Stimulated activated naive B cell treated with anti-CD40 and anti-IgM and Interleukin-4, amounts not matched to agents 10 μg/mL and 1 μg/mL and 100 μg/mL, for 72 hours (primary cell): ENCODE measurements around the gene CTTN.

Source experiments
- ATAC-seq, 2 donors: fragments of 150-1000 bp; cut with Tn5 transposase; replicated peaks; 2 replicates each; pipeline ENCODE4 v1.10.0; 2021; ENCODE audit warnings: moderate library complexity in 1 of 2
- DNase-seq: peaks from one replicate; pipeline ENCODE4 v3.0.0; 2021
- H3K27ac Mint-ChIP-seq: one replicate; pipeline ENCODE4 v1.8.0; 2022; ENCODE audit warnings: mild to moderate bottlenecking, mixed read lengths
- H3K27me3 Mint-ChIP-seq, 2 donors: one replicate each; pipeline ENCODE4 v1.8.0; 2022; ENCODE audit warnings: mixed read lengths in 2 of 2
- H3K36me3 Mint-ChIP-seq, 2 donors: one replicate each; pipeline ENCODE4 v1.8.0; 2022; ENCODE audit warnings: mixed read lengths in 2 of 2, mild to moderate bottlenecking in 1 of 2
- H3K4me1 Mint-ChIP-seq, 2 donors: one replicate each; pipeline ENCODE4 v1.8.0; 2022; ENCODE audit warnings: mixed read lengths in 2 of 2, mild to moderate bottlenecking in 1 of 2
- H3K4me3 Mint-ChIP-seq, 2 donors: one replicate each; pipeline ENCODE4 v1.8.0; 2022; ENCODE audit warnings: mild to moderate bottlenecking in 2 of 2, mixed read lengths in 2 of 2, moderate library complexity in 1 of 2
- H3K9me3 Mint-ChIP-seq, 2 donors: one replicate each; pipeline ENCODE4 v1.8.0; 2022; ENCODE audit warnings: mixed read lengths in 2 of 2, mild to moderate bottlenecking in 1 of 2

Gene CTTN

GRCh38 chr11:70422692-70423522 is 24.6 kb downstream of the CTTN start:
- DNase-seq, result no peak
- peaks cover 7 to 15% of the 10 kb centered on the region in 2 donors for H3K4me1 Mint-ChIP-seq
- no peak for ATAC-seq
- no peak overlapping the region for H3K27ac Mint-ChIP-seq
- H3K36me3 Mint-ChIP-seq, result peaks cover 2 to 3% of the 10 kb centered on the region in 2 donors
- H3K4me3 Mint-ChIP-seq, result no peak overlapping the region
- peaks cover 60 to 69% of the 10 kb centered on the region in 2 donors for H3K27me3 Mint-ChIP-seq
- no peaks in the 10 kb centered on the region for H3K9me3 Mint-ChIP-seq

DNA sequence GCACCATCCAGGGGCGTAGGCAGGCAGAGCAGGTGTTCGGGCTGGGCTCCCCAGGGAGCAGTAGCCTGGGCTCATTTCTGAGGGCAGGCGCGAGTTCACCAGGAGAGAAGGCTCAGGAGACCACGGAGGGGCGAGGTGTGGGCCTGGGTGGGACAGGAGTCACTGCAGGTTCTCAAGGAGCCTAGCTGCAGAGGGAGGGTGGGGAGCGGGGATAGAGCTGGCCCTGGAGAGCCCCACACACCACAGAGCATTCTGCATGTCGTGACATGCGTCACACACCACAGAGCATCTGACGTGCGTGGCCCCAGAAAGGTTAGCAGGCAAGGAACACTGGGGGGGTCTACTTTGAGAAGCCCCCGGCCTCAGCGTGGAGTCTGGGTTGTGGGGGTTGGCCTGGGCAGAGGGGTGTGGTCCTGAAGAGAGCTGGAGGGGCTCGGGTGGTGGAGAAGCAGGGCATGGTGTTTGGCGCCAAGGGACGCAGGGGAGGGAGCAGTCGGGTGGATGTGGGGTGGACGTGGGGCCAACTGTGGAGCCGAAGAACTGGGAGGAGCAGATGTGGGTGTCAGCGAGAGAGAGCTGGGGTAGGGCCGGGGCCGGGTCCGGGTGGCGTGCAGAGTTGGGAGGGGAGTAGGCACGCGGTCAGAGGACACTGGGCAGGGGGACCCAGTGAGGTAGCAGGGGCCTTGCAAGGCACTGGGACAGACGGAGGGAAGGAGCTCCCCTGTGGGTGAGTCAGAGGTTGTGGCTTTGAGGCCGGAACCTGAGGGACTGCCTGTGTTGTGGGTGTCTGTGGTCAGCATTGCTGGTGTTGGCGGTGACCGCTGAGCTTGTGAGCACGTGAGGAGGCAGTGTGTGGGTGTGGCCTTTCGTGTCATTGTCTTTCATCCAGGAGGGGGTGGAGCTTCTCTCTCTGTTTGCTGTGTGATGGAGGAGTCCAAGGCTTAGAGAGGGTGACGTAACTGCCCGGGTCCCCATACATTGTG is 25.5 kb downstream of the CTTN start:
- H3K27ac Mint-ChIP-seq, result no peak overlapping the region
- peaks cover 7 to 15% of the 10 kb centered on the region in 2 donors for H3K4me1 Mint-ChIP-seq
- DNase-seq (peak; percentile 20), ATAC-seq (peak; percentile 76 to 78)
- H3K4me3 Mint-ChIP-seq, result peak overlapping the region in 1 of 2 donors; percentile 17
- H3K9me3 Mint-ChIP-seq, result no peaks in the 10 kb centered on the region
- H3K27me3 Mint-ChIP-seq, result peaks cover 61 to 67% of the 10 kb centered on the region in 2 donors
- H3K36me3 Mint-ChIP-seq, result peaks cover 2 to 3% of the 10 kb centered on the region in 2 donors

- Mint-ChIP-seq H3K4me3 (no peak overlapping the region), H3K4me1 (peaks cover 7 to 15% of the 10 kb centered on the region in 2 donors), H3K27ac (peak overlapping the region; percentile 69), H3K9me3 (no peaks in the 10 kb centered on the region), H3K27me3 (peaks cover 64 to 73% of the 10 kb centered on the region in 2 donors), H3K36me3 (peaks cover 2 to 3% of the 10 kb centered on the region in 2 donors)
- no peak for DNase-seq
- ATAC-seq, result peak in 1 of 2 donors; percentile 46
Measured at GRCh38 chr11:70424765-70425344, 26.5 kb downstream of the CTTN start.

DNA sequence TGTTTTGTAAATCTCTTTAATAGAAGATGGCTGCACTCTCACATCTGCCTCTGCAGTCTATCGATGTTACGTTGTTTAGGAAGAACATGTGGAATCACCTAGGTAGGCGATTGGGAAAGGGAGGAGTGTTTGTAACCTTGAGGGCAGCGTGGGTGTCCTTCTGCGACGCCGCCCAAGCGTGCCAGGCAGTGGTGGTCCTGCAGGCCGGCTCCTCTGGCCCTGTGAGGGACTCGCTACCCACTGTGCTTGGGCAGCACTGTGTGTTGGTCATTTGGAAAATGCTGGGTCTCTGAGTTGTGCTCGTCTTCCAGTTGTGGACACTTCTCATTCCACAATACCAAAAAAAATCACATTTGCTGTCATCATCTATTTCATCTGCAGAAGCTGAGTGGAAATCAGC is 29.1 kb downstream of the CTTN start:
- H3K4me3 Mint-ChIP-seq, result no peak overlapping the region
- peaks cover 2 to 7% of the 10 kb centered on the region in 2 donors for H3K36me3 Mint-ChIP-seq
- H3K27ac Mint-ChIP-seq, result no peak overlapping the region
- H3K27me3 Mint-ChIP-seq, result peaks cover 62 to 79% of the 10 kb centered on the region in 2 donors
- peaks cover 18 to 20% of the 10 kb centered on the region in 2 donors for H3K4me1 Mint-ChIP-seq
- DNase-seq (no peak), ATAC-seq (no peak)
- no peaks in the 10 kb centered on the region for H3K9me3 Mint-ChIP-seq

DNA sequence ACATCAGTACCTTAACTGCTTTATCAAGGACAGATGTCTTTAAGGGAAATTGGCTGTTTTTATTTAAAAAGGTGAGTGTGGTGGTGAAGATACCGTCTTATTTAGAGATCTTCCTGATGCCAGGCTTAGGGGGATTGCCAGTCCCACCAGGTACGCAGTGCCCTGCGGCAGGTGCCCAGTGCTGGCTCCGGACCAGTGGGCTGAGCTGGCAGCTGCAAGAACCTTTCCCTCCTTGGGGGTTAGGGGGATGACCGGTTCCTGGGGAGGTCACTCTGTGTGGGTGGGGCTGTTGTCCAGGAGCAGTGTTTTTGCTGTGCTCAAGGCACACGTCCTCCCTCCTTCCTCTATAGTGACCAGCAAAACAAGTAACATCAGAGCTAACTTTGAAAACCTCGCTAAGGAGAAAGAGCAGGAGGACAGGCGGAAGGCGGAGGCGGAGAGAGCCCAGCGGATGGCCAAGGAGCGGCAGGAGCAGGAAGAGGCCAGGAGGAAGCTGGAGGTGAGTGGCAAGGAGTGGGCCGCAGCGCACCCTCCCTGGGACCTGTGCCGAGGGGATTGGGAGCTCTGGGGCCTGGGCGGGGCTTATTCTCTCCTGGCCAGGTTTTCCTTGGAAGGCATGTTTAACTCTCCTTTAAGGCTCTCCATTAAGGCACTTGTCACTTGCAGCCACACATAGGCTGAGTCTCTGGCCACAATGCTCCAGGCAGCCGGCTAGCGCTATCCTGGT is 30.5 kb downstream of the CTTN start:
- peaks cover 55 to 76% of the 10 kb centered on the region in 2 donors for H3K27me3 Mint-ChIP-seq

DNA sequence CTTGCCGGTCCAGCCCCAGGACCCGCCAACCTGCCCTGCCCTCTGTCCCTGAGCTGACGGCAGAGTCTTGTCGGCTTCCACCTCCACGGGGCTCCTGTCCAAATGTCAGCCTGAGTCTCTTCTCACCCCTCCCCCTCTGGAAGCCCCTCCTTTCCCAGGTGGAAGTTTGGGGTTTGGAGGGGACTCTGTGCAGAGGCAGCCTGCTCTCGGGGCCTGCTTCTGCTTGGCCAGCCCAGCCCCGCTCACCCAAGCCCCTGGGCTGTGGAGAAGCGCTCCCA is 31.0 kb downstream of the CTTN start:
- Mint-ChIP-seq H3K4me3 (no peak overlapping the region), H3K9me3 (no peaks in the 10 kb centered on the region), H3K27me3 (peaks cover 54 to 76% of the 10 kb centered on the region in 2 donors), H3K36me3 (peaks cover 3 to 10% of the 10 kb centered on the region in 2 donors), H3K4me1 (peaks cover 11 to 23% of the 10 kb centered on the region in 2 donors), H3K27ac (no peak overlapping the region)
- DNase-seq, result no peak
- no peak for ATAC-seq

More for the DNA sequence above, 30.5 kb downstream of the CTTN start:
- no peak for DNase-seq
- Mint-ChIP-seq H3K4me1 (peaks cover 13 to 23% of the 10 kb centered on the region in 2 donors), H3K9me3 (no peaks in the 10 kb centered on the region), H3K4me3 (no peak overlapping the region), H3K36me3 (peaks cover 0 to 8% of the 10 kb centered on the region in 2 donors), H3K27ac (no peak overlapping the region)
- ATAC-seq, result no peak

GRCh38 chr11:70429724-70430521 is 31.6 kb downstream of the CTTN start:
- no peak overlapping the region for H3K4me3 Mint-ChIP-seq
- no peak for DNase-seq
- no peak overlapping the region for H3K27ac Mint-ChIP-seq
- peaks cover 6 to 10% of the 10 kb centered on the region in 2 donors for H3K36me3 Mint-ChIP-seq
- H3K9me3 Mint-ChIP-seq, result no peaks in the 10 kb centered on the region
- H3K4me1 Mint-ChIP-seq, result peaks cover 8 to 26% of the 10 kb centered on the region in 2 donors
- peak in 1 of 2 donors; percentile 41 for ATAC-seq
- peaks cover 54 to 76% of the 10 kb centered on the region in 2 donors for H3K27me3 Mint-ChIP-seq

DNA sequence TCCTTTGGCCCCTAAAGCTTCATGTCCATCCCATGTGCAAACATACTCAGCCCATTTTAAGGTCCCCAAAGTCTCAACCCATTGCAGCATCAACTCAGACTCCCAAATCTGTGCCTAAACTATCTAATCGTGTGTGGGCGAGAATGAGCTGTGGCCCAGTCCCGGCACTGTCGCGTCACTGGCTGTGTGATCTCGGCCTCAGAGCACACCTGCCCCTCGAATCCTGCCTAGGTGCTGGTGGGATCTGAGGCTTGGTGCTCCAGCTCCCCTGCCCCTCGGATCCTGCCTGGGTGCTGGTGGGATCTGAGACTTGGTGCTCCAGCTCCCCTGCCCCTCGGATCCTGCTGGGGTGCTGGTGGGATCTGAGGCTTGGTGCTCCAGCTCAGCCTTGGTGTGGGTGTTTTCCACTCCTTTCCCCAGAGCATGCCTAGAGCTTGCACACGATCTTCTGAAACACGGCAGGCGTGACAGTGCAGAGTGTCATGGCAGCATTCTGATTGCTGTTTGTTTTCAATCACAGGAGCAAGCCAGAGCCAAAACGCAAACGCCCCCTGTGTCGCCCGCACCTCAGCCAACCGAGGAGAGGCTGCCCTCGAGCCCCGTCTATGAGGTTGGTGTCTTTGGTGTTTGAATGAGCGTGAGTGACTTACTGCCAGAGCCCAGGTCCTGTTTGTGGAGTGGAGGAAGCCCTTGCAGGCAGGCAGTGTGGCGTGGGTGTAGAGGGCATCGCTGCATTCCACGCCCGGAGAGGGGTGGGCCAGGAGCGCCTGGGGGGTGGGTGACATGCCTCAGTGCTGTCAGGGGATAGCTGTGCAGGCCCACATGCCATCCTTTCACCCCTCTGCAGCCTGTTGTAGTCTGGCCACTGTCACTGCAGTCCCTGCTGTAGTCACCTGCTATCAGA is 32.6 kb downstream of the CTTN start:
- Mint-ChIP-seq H3K27ac (no peak overlapping the region), H3K27me3 (peaks cover 53 to 76% of the 10 kb centered on the region in 2 donors)

GRCh38 chr11:70431611-70432010 is 33.3 kb downstream of the CTTN start:
- H3K4me3 Mint-ChIP-seq, result no peak overlapping the region
- DNase-seq (no peak), ATAC-seq (no peak)
- H3K9me3 Mint-ChIP-seq, result no peaks in the 10 kb centered on the region
- H3K27me3 Mint-ChIP-seq, result peaks cover 54 to 76% of the 10 kb centered on the region in 2 donors
- peaks cover 7 to 15% of the 10 kb centered on the region in 2 donors for H3K36me3 Mint-ChIP-seq
- peaks cover 11 to 39% of the 10 kb centered on the region in 2 donors for H3K4me1 Mint-ChIP-seq
- H3K27ac Mint-ChIP-seq, result no peak overlapping the region

More for the DNA sequence above, 32.6 kb downstream of the CTTN start:
- Mint-ChIP-seq H3K4me1 (peaks cover 9 to 32% of the 10 kb centered on the region in 2 donors), H3K36me3 (peaks cover 7 to 15% of the 10 kb centered on the region in 2 donors), H3K4me3 (no peak overlapping the region), H3K9me3 (no peaks in the 10 kb centered on the region)
- ATAC-seq (no peak), DNase-seq (no peak)

GRCh38 chr11:70432065-70432464 is 33.7 kb downstream of the CTTN start:
- H3K36me3 Mint-ChIP-seq, result peaks cover 8 to 16% of the 10 kb centered on the region in 2 donors
- H3K27ac Mint-ChIP-seq, result no peak overlapping the region
- no peak for DNase-seq
- peaks cover 54 to 76% of the 10 kb centered on the region in 2 donors for H3K27me3 Mint-ChIP-seq
- peaks cover 15 to 44% of the 10 kb centered on the region in 2 donors for H3K4me1 Mint-ChIP-seq
- H3K4me3 Mint-ChIP-seq, result no peak overlapping the region
- H3K9me3 Mint-ChIP-seq, result peaks cover 0 to under 1% of the 10 kb centered on the region in 2 donors
- ATAC-seq, result no peak

DNA sequence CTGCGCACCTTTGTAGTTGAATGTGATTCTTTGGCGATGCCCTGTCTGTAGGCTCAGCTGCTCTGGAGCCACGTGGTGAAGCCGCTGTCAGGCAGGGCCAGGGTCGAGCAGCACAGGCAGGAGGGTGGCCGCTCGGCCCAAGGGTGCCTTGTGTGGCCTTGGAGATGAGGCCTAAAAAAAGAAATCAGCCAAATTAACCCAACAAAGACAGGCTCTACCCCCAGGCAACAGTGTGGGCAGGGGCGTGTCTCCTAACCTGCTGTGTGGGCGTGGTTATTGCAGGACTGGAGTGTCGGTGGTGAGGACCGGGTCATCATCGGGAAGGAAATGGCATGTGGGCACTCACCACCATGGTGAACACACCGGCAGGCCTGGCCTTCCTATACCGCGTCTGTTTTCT is 34.3 kb downstream of the CTTN start:
- H3K27me3 Mint-ChIP-seq, result peaks cover 50 to 73% of the 10 kb centered on the region in 2 donors
- H3K4me3 Mint-ChIP-seq, result no peak overlapping the region

GRCh38 chr11:70433038-70433437 is 34.7 kb downstream of the CTTN start:
- DNase-seq (no peak), ATAC-seq (no peak)
- no peak overlapping the region for H3K4me3 Mint-ChIP-seq
- H3K4me1 Mint-ChIP-seq, result peaks cover 20 to 53% of the 10 kb centered on the region in 2 donors
- H3K27me3 Mint-ChIP-seq, result peaks cover 49 to 71% of the 10 kb centered on the region in 2 donors
- H3K27ac Mint-ChIP-seq, result no peak overlapping the region
- H3K36me3 Mint-ChIP-seq, result peaks cover 14 to 24% of the 10 kb centered on the region in 2 donors
- peaks cover 3 to 6% of the 10 kb centered on the region in 2 donors for H3K9me3 Mint-ChIP-seq

More for the DNA sequence above, 34.3 kb downstream of the CTTN start:
- Mint-ChIP-seq H3K27ac (no peak overlapping the region), H3K36me3 (peaks cover 9 to 20% of the 10 kb centered on the region in 2 donors), H3K9me3 (peaks cover 0 to 2% of the 10 kb centered on the region in 2 donors), H3K4me1 (peaks cover 17 to 49% of the 10 kb centered on the region in 2 donors)
- ATAC-seq (no peak), DNase-seq (no peak)
